HG03108 (cell line): ENCODE results near the gene NSD2.

Experiments used
- ATAC-seq: cut with Tn5 transposase; IDR thresholded peaks from one replicate; pipeline ENCODE4 v1.9.1; 2021; ENCODE audit warnings: moderate library complexity; ENCODE audit not compliant: unreplicated experiment

Gene NSD2

GRCh38 chr4:1964971-1965370, 93.8 kb downstream of the NSD2 start:
- no peak for ATAC-seq

DNA sequence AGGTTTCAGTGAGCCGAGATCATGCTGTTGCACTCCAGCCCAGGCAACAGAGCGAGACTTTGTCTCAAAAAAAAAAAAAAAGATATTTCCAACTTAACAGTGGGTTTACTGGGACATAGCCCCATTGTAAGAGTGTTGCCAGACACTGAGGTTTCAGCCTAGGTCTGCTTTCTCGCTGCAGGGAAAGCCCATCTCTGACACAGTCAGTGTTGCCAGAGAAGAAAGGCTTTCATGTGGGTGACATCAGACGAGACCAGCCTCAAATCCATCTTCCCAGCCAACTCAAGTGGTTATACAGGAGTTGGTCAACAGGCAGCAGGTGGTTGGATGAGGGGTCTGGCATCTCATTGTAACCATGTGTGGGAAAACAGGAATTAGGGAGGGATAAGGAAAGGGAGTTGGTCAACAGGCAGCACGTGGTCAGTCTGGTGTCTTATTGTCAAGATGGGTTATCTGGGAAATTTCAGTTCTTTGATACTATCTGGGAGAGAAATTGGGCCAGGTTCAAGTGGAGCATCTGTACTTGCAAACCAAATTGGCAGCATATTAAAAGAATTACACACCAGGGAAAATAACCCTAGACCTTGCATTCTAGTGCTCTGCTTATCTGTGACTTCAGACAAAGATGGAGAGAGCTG, 96.4 kb downstream of the NSD2 start:
- ATAC-seq: no peak

GRCh38 chr4:1968686-1969295, 97.6 kb downstream of the NSD2 start:
- ATAC-seq: no peak

- ATAC-seq: no peak
Observed at GRCh38 chr4:1969928-1970723, 98.9 kb downstream of the NSD2 start.

- no peak for ATAC-seq
Observed at GRCh38 chr4:1970926-1971325, 99.7 kb downstream of the NSD2 start.

- ATAC-seq: no peak
Observed at GRCh38 chr4:1971456-1972200, 100.4 kb downstream of the NSD2 start.

DNA sequence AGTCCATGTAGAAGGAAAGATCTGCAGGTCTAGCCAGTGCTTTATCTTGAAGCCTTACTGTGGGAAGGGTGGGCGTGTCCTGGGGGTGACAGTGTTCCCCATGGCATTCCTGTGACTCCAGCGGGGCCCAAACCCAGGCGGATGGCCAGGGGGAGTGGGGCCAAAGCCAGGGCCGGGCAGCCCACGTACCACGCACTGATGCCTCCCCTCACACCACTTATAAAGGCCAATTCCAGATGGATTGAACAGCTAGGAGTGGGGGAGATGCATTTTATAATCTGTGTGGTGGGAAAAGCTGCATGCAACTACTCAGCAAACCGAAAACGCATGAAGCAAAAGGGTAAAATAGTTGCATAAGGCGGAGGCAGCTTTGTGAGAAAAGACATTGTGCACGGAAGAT, 101.2 kb downstream of the NSD2 start:
- no peak for ATAC-seq

DNA sequence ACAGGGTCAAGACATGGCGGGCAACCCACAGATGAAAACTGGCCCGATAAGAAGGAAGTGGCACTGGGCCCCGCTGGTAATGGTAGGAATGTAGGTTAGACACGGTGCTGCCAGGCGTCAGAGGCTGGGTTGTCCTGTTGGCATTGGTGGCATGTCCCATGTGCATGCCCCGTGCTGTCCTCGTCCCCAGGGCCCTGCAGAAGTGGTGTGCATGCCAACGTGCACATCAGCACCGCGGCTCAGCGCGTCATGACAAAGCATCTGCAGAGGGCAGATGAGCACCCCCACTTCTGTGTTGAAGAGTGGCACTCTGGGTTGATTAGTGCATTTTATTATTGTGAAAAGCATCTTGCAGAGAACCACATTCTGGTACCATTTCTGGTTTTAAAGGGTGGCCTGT, 102.0 kb downstream of the NSD2 start:
- no peak for ATAC-seq

GRCh38 chr4:1973661-1974060, 102.5 kb downstream of the NSD2 start:
- no peak for ATAC-seq

DNA sequence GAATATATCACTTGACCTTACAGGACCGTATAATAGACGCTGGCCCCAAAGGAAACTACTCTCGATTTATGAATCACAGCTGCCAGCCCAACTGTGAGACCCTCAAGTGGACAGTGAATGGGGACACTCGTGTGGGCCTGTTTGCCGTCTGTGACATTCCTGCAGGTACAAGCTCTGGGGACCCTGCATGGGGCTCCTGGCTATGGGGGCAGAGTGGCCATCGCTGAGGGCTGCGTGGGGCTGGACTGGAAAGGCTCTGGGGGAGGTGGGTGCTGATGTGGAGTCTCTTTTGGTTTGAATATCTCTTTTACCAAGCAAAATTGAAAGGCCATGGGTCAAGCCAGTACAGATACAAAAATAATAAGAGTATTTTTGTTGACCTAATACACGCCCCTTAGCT, 103.6 kb downstream of the NSD2 start:
- ATAC-seq: no peak

DNA sequence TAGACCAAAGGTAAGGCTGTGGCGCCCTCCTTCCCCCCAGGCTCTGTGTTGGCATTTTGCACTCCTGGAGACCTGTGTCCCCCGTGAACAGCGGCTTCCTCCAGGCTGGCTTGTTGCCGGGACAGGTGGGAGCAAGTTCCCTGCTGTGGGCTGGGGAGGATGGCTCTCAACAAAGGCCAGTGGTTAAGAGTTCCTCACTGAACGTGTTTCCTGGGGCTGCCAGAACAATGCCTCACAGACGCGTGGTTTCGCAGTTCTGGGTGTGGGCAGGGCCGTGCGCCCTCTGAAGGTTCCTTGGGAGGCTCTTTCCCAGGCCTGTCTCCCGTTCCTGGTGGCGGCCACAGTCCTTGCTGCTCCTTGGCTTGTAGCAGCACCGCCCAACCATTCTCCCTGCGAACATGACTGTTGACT, 104.2 kb downstream of the NSD2 start:
- no peak for ATAC-seq

DNA sequence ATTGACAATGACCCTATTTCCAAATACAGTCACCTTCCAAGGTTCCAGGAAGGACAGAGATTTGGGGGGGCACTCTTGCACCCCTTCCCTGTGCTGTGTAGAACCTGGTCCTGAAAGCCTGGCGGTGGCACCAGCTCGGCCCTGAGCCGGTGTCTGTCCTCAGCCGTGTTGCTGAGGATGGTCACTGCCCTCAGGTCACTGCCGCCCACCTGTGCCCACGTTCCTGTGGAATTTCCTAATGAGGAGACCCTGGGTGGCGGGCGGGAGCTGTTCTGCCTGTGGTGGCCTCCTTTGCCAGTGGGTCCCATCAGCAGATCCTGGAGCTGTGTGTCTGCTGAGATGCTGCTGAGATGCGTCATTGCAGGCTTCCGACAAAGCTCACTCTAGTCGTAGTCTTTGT, 104.7 kb downstream of the NSD2 start:
- ATAC-seq: no peak

DNA sequence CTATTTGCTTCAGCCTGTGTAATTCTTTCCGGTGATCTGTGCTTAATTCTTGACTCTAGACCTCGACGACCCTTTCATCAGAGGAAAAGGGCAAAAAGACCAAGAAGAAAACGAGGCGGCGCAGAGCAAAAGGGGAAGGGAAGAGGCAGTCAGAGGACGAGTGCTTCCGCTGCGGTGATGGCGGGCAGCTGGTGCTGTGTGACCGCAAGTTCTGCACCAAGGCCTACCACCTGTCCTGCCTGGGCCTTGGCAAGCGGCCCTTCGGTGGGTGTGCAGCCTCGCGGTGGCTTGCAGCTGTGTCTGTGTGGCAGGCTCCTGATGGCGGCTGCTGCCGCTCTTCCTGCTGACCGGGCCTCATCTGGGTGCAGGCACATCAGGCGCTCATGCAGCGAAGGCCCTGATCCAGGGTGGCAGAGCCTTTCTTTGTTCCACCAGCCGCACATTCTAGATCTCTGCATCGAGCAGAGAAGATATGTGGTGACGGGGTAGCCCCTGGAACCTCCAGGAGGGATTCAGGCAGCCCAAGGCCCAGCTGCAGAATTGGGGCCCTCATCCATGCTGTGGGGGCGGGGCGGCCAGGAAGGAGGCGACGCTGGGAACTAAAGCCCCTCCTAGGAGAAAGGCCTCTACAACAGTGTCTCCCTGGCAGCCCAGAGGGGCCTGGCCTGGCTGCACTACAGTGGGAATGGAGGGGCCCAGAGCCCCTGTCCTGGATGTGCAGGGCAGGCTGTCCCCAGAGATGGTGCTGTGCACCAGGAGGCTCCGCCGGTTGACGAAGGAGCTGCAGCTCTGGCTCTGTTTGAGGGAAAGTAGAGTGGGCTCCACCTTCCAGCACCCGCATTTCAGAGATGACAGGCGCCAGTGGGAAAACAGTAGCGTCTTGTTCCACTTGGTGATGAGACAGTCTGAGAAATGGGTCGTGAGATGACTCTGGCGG, 105.5 kb downstream of the NSD2 start:
- no peak for ATAC-seq

GRCh38 chr4:1978226-1978625, 107.0 kb downstream of the NSD2 start:
- ATAC-seq: no peak

GRCh38 chr4:1978741-1979476, 107.7 kb downstream of the NSD2 start:
- no peak for ATAC-seq

GRCh38 chr4:1979477-1980196, 108.4 kb downstream of the NSD2 start:
- no peak for ATAC-seq

DNA sequence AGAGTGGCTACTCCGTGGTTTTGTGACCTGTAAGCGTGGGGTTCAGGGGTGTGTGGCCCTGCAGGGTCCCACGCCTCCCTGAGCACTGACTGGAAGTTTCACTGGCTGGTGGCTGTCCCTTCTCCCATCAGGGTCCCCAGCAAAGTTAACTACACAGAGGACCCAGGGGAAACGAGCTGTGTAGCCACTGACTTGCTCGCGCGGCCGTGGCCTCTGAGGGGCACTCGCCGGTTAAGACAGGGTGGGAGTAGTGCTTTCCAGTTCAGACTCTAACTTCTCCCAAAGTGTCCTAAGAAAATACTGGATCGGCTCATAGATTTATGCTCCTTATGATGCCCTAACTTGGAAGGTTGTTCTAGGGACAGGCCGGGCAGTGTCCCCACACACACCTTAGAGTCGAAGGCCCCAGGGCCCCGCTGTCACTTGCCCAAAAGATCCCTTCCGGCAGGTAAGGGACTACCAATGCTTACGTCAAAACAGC, 109.4 kb downstream of the NSD2 start:
- no peak for ATAC-seq

DNA sequence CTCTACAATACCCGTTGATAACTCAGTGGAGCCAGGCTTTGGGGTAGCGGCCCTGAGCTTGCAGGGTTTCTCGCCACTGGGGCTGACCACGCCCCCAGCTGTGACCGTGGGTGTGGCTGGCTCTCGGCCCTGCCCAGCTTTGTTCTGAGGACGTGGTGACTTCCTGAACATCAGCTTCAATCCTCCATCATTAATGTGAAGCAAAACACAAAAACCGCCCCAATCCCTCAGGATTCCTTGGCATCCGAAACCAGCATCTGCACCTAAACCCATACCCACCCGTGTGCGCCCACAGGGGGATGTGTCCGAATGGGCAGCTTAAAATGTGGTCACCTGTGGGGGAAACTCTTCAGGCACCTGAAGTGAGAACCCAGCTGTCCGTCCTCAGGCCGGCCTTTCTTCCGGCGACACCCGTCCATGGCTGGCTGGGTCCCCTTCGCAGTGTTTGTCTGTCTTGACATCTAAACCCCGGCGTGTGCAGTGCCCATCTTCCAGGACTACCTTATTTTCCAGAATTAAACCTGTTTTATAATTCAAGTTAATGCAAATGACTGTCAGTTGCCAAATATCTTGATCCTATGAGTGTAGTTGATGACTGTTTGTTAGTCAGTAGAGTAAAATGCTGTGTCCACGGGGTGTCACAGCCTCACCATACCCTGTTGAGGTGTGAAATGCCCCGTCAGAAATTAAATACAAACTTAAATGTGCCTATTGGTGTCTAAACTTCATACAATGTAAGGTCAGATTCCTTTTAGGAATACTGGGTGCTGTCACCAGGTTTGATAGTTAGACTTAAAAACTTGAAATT, 110.3 kb downstream of the NSD2 start:
- ATAC-seq: no peak
